HL-60 (cell line): Measurements from ENCODE around the gene WSCD1.

Source experiments
- DNase-seq, 2 experiments: peaks; one replicate each; pipeline ENCODE4 v3.0.0-alpha.2; 2010 to 2020; ENCODE audit warnings: low read depth in 1 of 2, low spot score in 1 of 2
- H3K27ac ChIP-seq: fragments of 250-450 bp; sonication (Bioruptor Pico); replicated peaks from 2 replicates; pipeline ENCODE4 v1.5.1; 2020; ENCODE audit warnings: mild to moderate bottlenecking, moderate library complexity
- H3K27me3 ChIP-seq: fragments of 250-450 bp; sonication (Bioruptor Pico); 2 replicates; pipeline ENCODE4 v1.5.1; 2021; ENCODE audit warnings: mild to moderate bottlenecking, moderate library complexity; ENCODE audit not compliant: insufficient read depth, poor library complexity, severe bottlenecking
- H3K4me3 ChIP-seq: replicated peaks from 2 replicates; pipeline ENCODE4 v1.5.1; 2011; ENCODE audit warnings: mild to moderate bottlenecking, control low read depth, low read length; ENCODE audit not compliant: insufficient read depth
- CTCF ChIP-seq: IDR thresholded peaks from one replicate; pipeline ENCODE4 v1.5.1; 2011; ENCODE audit warnings: low read length, control low read depth, inconsistent platforms; ENCODE audit not compliant: insufficient read depth
- GABPA ChIP-seq: IDR thresholded peaks from 2 replicates; pipeline ENCODE4 v1.6.1; 2012; ENCODE audit warnings: low read depth
- POLR2AphosphoS5 ChIP-seq: IDR thresholded peaks from 2 replicates; pipeline ENCODE4 v1.6.1; 2012; ENCODE audit warnings: low read depth
- REST ChIP-seq: IDR thresholded peaks from 2 replicates; pipeline ENCODE4 v1.6.1; 2012; ENCODE audit warnings: low read depth; ENCODE audit not compliant: insufficient replicate concordance
- SPI1 ChIP-seq: IDR thresholded peaks from 2 replicates; pipeline ENCODE4 v1.6.1; 2012; ENCODE audit warnings: low read depth, mild to moderate bottlenecking, borderline replicate concordance

Gene WSCD1

GRCh38 chr17:6078458-6078871 is 8.3 kb downstream of the WSCD1 start:
- no peak overlapping the region for H3K27ac ChIP-seq
- H3K27me3 ChIP-seq = no peaks in the 10 kb centered on the region
- no peak for DNase-seq
- TF ChIP-seq CTCF (no peak), SPI1 (no peak)
- no peak overlapping the region for H3K4me3 ChIP-seq

GRCh38 chr17:6079155-6079888 is 9.1 kb downstream of the WSCD1 start:
- Histone ChIP-seq H3K27me3 (no peaks in the 10 kb centered on the region), H3K27ac (no peak overlapping the region), H3K4me3 (no peak overlapping the region)
- TF ChIP-seq CTCF (no peak), GABPA (no peak), POLR2AphosphoS5 (no peak), REST (no peak), SPI1 (no peak)
- no peak for DNase-seq

GRCh38 chr17:6079960-6080359 is 9.8 kb downstream of the WSCD1 start:
- no peak for DNase-seq
- Histone ChIP-seq H3K4me3 (no peak overlapping the region), H3K27ac (no peak overlapping the region), H3K27me3 (no peaks in the 10 kb centered on the region)
- no peak for TF ChIP-seq GABPA
- no peak for TF ChIP-seq REST
- TF ChIP-seq SPI1 = no peak
- TF ChIP-seq POLR2AphosphoS5 = no peak
- no peak for TF ChIP-seq CTCF
